Fibroblast of skin of left quadriceps (primary cell): Measurements from ENCODE around the gene PDE4C.
A peak's percentile ranks its signal among the peaks of the same experiment; 100 is the strongest.
"Not testable (repeated sequence)": the region's sequence is repeated elsewhere in the genome, so short reads cannot be mapped to it uniquely, and the experiment has no call there.

Source experiments
- DNase-seq, 2 experiments: peaks; one replicate each; pipeline ENCODE4 v3.0.0-alpha.2; 2013; ENCODE audit warnings: low read depth in 2 of 2

PDE4C gene

GRCh38 chr19:18223860-18224524 lies 2.2 kb downstream of the PDE4C start:
- DNase-seq = no peak

DNA sequence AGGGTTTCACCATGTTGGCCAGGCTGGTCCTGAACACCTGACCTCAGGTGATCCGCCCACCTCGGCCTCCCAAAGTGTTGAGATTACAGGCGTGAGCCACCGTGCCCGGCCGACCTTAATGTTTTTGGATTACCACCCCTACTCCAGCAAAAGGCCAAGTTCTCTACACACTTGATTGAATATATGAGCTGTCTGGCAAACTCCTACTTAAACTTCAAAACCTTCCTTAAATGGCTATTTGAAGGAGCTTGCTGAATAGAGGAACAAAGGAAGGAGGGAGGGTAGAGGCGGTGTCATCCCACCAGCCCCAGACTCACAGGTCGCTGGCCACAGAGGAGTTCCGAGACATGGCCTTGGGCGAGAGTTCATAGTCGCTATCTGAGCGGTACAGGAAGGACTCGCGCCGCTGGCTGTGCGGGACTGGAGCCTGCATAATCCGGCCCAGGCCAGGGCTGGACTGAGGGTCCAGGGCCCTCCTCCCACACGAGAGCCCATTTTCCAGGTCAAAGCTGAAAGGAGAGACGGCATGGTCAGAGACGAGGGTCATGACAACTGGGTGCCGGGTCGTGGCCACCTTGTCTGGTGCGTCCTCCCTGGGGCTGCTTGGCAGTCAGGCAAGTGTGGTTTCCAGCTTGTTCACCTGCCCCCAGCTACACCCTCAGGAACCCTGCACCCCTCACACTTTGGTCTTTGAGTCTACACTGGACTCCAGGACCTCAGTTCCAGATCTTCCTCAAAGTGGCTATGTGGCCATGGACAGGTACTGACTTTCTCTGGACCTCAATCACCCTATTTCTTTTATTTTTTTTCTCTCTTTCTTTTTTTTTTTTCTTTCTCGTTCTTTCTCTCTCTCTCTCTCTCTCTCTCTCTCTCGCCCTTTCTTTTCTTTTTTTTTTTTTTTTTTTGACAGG lies 4.2 kb downstream of the PDE4C start:
- DNase-seq = no peak

DNA sequence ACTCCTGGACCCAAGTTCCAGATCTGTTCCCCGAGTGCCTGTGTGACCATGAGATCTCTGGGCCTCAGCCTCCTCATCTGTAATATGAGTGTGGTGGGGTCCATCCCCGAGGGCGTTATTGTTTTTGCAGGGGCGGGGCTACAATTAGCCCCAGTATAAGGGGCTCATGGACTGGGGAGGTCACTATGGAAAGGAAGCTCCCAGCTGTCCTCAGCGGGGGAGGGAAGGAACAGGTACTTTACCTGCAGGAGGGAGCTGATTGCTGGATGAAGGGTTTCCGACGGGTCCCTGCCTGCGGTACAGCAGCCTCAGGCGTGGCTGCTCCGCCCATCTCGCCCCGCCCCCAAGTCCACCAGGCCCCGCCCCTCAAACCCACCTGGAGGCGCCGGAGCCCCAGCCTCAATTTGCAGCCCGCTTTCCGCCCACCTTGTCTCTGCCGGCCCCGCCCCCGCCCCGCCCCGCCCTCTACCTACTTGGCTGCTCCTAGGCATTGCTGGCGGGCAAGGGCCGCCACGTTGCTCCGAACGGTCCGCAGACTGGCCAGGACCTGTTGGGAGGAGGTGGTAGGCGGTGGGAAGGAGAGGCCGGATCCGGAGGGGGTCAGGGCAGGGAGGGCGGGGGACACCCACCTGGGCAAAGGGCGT lies 5.5 kb downstream of the PDE4C start:
- DNase-seq = no peak

- no peak for DNase-seq
These were observed 6.2 kb downstream of the PDE4C start for GRCh38 chr19:18219911-18220631.

- no peak for DNase-seq
These were observed 7.6 kb downstream of the PDE4C start for GRCh38 chr19:18218600-18218999.

DNA sequence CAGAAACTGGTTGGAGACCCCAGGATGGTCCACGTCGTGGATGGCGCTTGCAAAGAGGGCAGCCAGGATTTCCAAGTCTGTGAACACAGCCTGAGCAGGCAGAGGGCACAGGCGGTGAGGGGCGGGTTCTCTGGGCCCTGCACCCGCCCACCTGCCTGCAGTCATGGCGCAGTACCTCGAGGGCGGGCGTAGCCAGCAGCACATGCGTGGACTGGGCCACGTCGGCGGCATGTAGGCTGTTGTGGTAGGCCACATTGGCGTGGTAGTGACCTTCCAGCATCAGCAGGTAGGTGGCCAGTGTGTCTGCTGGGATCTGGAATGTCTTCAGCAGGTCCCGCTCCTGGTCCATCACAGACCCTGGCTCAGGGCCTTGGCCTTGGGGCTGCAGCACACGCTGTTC lies 8.1 kb downstream of the PDE4C start:
- DNase-seq = no peak

GRCh38 chr19:18216789-18217188 lies 9.4 kb downstream of the PDE4C start:
- DNase-seq = no peak

- DNase-seq = no peak
These were observed 11.3 kb downstream of the PDE4C start for GRCh38 chr19:18214779-18215433.

- no peak for DNase-seq
These were observed 14.6 kb downstream of the PDE4C start for GRCh38 chr19:18211683-18212082.

GRCh38 chr19:18209912-18210311 lies 16.3 kb downstream of the PDE4C start:
- DNase-seq = not testable (repeated sequence)

DNA sequence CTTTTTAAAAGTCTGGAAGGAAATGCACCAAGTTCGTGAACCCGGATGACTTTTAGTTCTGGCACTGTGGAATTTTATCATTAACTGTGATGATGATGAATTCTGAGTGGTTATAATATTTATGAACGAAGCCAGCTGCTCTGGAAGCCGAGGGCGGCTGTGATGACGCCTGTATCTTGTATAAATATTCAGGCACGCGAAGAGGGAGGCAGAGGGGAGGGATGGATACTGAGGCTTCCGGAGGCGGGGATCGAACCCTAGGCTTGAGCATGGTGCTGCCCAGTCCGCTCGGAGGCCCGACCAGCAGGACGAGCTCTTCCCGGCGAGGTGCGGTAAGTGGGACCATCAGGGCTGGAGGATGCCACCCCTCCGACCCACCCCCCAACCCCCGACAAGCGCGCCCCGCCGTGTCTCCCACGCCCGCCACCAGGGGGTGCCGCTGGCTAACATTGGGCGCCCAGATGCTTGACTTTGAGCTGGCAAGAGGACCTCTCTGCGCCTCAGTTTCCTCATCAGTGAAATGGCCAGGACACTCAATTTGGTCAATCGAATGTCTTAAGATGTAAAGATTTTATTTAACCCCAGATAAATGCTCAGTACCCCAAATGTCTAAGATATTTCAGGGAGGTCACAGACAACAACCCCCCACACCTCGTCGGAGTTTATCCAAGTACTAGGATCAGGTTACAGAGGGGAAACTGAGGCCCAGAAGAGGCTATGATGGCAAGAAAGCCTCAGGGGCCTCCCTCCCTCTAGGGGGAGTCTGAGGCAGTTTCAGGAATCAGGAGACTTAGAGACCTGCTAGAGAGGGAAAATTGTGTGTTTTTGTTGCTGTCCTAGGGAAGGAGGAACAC lies 17.9 kb downstream of the PDE4C start:
- DNase-seq = peak; percentile 40 to 41

DNA sequence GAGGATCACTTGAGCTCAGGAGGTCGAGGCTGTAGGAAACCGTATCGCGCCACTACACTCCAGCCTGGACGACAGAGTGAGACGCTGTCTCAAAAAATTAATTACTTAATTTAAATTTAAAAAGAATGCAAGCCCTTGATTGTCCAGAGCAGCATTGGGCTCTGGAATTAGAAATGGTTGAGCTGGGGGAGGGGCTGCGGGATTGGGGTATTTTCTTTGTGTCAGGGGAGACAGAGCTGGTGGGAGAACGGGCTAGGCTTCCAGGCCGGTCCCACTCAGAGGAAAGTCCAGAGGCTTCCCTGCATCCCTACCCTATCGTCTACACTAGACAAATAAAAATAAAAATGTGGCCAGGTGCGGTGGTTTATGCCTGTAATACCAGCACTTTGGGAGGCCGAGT lies 20.2 kb downstream of the PDE4C start:
- no peak for DNase-seq

DNA sequence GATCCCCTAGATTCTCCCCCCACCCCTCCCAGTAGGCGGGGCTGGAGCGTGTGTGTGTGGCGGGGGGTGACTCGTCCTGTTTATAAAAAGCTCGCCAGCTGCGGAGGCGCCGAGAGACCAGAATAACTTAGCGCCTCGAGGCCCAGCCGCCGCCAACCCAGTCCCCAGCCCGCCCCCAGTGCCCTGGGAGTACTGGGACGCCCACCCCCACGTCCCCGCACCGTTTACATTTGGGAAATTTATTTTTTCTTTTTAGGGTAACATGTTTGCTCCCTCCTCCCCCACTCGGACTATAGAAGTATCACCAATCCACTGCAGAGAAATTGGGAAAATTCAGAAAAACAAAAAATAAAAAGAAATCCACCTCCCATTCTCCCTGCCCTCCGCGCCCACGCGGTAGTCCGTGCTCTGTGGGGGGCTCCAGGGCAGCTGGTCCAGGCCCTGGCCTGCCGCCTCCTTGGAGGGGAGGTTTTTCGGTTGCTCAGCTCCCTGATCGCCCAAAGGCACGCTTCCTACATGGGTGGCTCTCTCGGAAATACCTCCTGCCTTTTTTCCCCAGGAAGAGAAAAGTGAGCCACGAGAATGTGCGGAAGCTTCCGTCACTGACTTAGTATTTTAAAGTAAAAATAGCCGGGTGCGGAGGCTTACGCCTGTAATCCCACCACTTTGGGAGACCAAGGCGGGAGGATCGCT lies 20.9 kb downstream of the PDE4C start:
- DNase-seq = peak; percentile 39 to 52

DNA sequence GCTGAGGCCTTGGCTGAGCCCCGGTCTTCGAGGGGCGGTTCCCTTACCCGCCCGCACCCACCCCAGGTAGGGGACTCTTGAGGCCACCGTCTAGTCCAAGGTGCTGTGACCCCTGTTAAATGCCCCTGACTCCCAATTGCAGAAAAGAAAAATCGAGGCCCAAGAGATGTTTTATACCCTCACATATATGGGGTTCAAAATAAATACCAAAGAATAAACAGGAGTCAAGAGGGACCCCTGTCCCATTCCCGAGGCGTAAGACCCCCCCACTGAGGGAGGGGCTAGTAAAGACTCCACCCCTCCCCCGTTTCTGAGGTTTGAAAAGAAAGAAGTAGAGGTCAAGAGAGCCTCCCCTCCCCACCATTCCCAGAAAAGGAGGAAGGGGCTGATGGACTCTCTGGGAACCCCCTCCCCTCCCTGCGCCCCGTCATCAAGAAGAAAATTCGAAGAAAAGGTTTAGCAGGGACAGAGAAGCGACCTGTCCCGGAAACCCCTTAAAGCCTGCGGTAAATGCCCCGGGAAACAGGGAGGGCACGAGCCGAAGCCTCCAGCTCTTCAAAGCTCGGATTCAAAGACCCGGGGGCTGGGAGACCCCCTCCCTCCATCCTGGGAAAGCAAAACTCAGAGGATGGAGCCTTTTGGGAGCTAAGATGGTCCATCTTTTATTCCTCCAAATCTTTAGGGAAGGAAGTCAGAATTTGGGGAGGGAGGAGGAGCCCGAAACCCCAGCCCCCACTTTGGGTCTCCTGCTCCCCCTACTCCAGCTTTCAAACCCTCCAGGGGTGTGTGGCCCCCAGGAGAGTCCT lies 21.6 kb downstream of the PDE4C start:
- DNase-seq = peak in 1 of 2 experiments; percentile 14

GRCh38 chr19:18203863-18204393 lies 22.3 kb downstream of the PDE4C start, which contains the start of gene RAB3A:
RAB3A (minus strand) TSS chr19:18204042; CDS start chr19:18202740, 1,302 bp downstream.
- peak; percentile 100 for DNase-seq

DNA sequence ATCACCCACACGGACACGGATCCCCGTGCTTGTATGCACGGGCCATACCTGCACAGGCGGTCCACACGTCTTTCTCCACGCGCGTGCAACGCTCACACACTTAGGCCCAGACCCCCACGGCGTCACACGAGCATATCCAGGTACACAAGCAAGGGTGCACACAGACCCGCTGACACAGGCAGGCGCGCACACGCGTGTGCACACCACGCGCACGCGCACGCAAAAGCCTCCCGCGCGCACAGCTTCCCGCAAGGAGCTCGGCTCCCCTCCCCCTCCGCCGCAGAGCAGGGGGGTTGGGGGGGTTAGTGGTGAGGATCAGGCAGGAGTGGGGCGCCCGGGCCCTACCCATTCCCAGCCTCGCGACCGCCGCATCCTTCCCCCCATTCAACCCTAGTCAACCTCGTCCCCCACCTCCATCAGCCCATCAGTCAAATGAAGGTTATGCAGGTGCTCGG lies 22.8 kb downstream of the PDE4C start:
- DNase-seq = no peak

DNA sequence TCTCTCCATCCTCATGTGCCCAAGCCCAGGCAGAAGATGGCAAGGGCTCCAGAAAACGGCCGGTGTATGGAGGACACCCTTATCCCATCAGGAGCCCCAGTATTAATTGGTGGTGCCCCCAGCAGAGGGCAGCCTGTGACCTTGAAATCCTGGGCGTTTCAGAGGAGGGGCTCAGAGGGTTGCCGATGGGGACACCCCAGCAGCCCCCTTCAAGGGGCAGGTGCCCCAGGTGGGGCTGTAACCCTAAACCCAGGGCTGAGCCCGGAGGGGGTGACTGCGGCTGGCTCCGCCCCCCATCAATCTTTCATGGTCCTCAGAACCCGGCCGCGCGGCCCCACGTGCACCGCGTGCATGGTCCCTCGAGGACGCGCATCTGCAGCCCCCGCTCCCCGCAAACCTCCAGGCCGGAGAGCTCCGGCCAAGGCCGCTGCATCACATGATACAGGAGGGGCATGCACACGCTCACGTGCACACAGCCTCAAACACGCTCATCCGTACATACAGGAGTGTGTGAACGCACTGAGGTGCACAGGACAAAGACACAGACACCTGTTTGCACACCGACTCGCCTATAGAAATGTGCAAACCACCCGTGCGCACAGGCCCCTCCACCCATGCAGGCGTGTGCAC lies 23.3 kb downstream of the PDE4C start:
- no peak for DNase-seq

- no peak for DNase-seq
These were observed 23.9 kb downstream of the PDE4C start for GRCh38 chr19:18202397-18202777.
